Tibial nerve (tissue), 4 donors: ENCODE results near the gene DYRK4. TPM values are rescaled to one million over a fixed set of nuclear protein-coding genes. Genes with fewer than 3 reads are reported as not detected.

Experiments used
- DNase-seq, 2 donors: peaks; one replicate each; pipeline ENCODE4 v3.0.0-alpha.2; 2019; ENCODE audit warnings: low spot score in 2 of 2
- H3K27ac ChIP-seq, 4 donors: fragments of 200-600 bp; sonication (generic) in 3 of 4; one replicate each; pipeline ENCODE4 v1.5.1; 2017 to 2019; ENCODE audit warnings: mild to moderate bottlenecking in 1 of 4
- H3K27me3 ChIP-seq, 2 donors: fragments of 200-600 bp; sonication (generic) in 1 of 2; one replicate each; pipeline versions ENCODE4 v1.5.1 to v1.6.0; 2017 to 2019
- H3K36me3 ChIP-seq, 3 donors: fragments of 200-600 bp; sonication (generic); one replicate each; pipeline ENCODE4 v1.5.1; 2018 to 2019
- H3K4me1 ChIP-seq, 4 donors: fragments of 200-600 bp; sonication (generic) in 3 of 4; one replicate each; pipeline ENCODE4 v1.5.1; 2017 to 2019
- H3K4me3 ChIP-seq, 4 donors: fragments of 200-600 bp; sonication (generic) in 3 of 4; one replicate each; pipeline ENCODE4 v1.5.1; 2017 to 2019; ENCODE audit warnings: mild to moderate bottlenecking in 1 of 4, moderate library complexity in 1 of 4
- H3K9me3 ChIP-seq, 4 donors: fragments of 200-600 bp; sonication (generic) in 3 of 4; one replicate each; pipeline ENCODE4 v1.5.1; 2017 to 2019
- EP300 ChIP-seq, 2 donors: sonication (generic); formaldehyde crosslinking; IDR thresholded peaks; one replicate each; pipeline ENCODE4 v1.6.1; 2017; ENCODE audit warnings: antibody characterized with exemption in 2 of 2, mild to moderate bottlenecking in 1 of 2
- POLR2A ChIP-seq, 2 donors: fragments of 450-650 bp; IDR thresholded peaks; one replicate each; pipeline ENCODE4 v1.6.1; 2017; ENCODE audit warnings: antibody characterized with exemption in 2 of 2, mild to moderate bottlenecking in 2 of 2, moderate library complexity in 2 of 2
- WGBS, 2 donors: methylation state at CpG; one replicate each; pipeline ENCODE4 v1.1.5; 2018; 5-methylcytosine and 5-hydroxymethylcytosine counted together
- total RNA-seq, 4 donors: library from RNA; depleted of rRNA; stranded (reverse); fragments of >200 nt; gene quantifications; one replicate each; pipeline ENCODE4 v1.1.0, GENCODE V29; 2016
- TF ChIP-seq, protein P1 (sequence below), 5 experiments: fragments of 200-600 bp in 3 of 5; fragments of 450-650 bp in 2 of 5; sonication (generic) in 3 of 5; IDR thresholded peaks; one replicate each; pipeline ENCODE4 v1.5.1; 2016 to 2019; ENCODE audit warnings: antibody characterized with exemption in 5 of 5, mild to moderate bottlenecking in 3 of 5, moderate library complexity in 2 of 5

DYRK4 gene
- total RNA-seq, 4 donors from 2014 or later: 26.7 to 54.0 (median 40.9) TPM

DNA sequence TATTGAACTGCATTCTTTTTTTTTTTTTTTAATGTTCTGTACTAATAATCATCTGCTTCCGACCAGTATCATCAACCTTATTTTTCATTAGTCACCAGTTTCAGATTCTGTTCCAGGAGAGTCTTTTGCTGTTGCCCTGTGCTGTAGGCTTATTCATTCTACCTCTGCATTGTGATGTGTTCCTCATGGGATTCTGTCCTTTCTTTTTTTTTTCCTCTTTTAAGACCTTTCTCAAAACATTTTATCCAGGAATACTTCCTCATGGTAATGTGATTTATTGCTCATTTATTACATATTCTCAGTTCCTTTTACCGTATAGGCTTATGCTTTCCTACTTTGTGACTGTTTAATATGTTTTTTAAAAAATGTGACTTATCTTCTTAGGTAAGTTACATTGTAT lies 91.7 kb downstream of the DYRK4 start:
- Histone ChIP-seq H3K4me1 (peaks cover 0 to 35% (median 12%) of the 10 kb centered on the region in 4 donors), H3K9me3 (no peaks in the 10 kb centered on the region), H3K27ac (no peak overlapping the region), H3K27me3 (no peaks in the 10 kb centered on the region), H3K36me3 (peaks cover 0 to 47% (median under 1%) of the 10 kb centered on the region in 3 donors), H3K4me3 (no peak overlapping the region)
- 69 to 78% methylated on average over 2 of the region's 2 CpGs for WGBS, 2 donors
- TF ChIP-seq EP300 (IDR thresholded peaks at IDR 0.05) (no peak), POLR2A (IDR thresholded peaks at IDR 0.05) (no peak)
- TF ChIP-seq, protein P1, sequence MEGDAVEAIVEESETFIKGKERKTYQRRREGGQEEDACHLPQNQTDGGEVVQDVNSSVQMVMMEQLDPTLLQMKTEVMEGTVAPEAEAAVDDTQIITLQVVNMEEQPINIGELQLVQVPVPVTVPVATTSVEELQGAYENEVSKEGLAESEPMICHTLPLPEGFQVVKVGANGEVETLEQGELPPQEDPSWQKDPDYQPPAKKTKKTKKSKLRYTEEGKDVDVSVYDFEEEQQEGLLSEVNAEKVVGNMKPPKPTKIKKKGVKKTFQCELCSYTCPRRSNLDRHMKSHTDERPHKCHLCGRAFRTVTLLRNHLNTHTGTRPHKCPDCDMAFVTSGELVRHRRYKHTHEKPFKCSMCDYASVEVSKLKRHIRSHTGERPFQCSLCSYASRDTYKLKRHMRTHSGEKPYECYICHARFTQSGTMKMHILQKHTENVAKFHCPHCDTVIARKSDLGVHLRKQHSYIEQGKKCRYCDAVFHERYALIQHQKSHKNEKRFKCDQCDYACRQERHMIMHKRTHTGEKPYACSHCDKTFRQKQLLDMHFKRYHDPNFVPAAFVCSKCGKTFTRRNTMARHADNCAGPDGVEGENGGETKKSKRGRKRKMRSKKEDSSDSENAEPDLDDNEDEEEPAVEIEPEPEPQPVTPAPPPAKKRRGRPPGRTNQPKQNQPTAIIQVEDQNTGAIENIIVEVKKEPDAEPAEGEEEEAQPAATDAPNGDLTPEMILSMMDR (IDR thresholded peaks at IDR 0.05): no peak
- no peak for DNase-seq

Other genes starting within 250 kb of the DYRK4 start
- 1 to 10 TPM; 1.8 to 4.4 (median 2.5) TPM for gene TIGAR, start 241.0 kb upstream of the DYRK4 start, total RNA-seq
- gene FGF23, start 182.5 kb upstream of the DYRK4 start, total RNA-seq: not detected
- gene FGF6, start 116.4 kb upstream of the DYRK4 start, total RNA-seq: not detected
- gene RAD51AP1, start 23.3 kb upstream of the DYRK4 start, total RNA-seq: 1 to 10 TPM in 2 of 4 donors, under 1 TPM in 2; 0.44 to 4.8 (median 1.6) TPM
- 1 to 10 TPM in 1 of 4 donors, under 1 TPM in 3; 0.20 to 3.7 (median 0.46) TPM for gene AKAP3, start 86.8 kb downstream of the DYRK4 start, total RNA-seq
- gene NDUFA9, start 86.9 kb downstream of the DYRK4 start, total RNA-seq: 10 to 100 TPM; 14.0 to 34.5 (median 29.4) TPM
- gene GALNT8, start 158.2 kb downstream of the DYRK4 start, total RNA-seq: 1 to 10 TPM in 3 of 4 donors, under 1 TPM in 1; 0.44 to 3.1 (median 1.9) TPM